ENCODE measurements around the gene ABCA4.

DNA sequence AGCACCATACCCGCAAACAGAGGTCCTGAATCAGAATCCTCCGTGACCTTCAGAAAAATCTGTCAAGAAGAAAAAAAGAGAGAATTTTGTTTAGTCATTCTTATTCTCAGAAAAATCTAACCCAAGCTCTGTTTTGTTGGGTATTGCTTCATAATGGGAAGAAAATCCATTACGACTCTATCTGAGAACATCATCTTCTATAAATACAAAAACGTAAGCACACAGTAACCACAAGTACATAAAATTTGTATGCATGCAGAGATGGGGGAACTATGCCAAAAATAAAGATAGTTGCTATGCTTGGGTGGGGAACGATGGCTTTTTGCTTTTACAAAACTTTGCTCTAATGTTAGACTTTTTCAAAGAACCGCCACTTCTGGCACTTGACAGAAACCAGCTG is 84.2 kb downstream of the ABCA4 start:
- TF ChIP-seq CTCF (IDR thresholded peaks at IDR 0.05) (no peak), POLR2A (IDR thresholded peaks at IDR 0.05) (no peak)
